Kidney capillary endothelial cell (primary cell): ENCODE results near the gene KDM3B.
"Not testable (repeated sequence)": the region's sequence is repeated elsewhere in the genome, so short reads cannot be mapped to it uniquely, and the experiment has no call there.

Experiments used
- DNase-seq: peaks from one replicate; pipeline ENCODE4 v3.0.0-alpha.2; 2018; ENCODE audit warnings: low spot score

Gene KDM3B

GRCh38 chr5:138351056-138351455 is 1.4 kb upstream of the KDM3B start:
- DNase-seq: no peak

DNA sequence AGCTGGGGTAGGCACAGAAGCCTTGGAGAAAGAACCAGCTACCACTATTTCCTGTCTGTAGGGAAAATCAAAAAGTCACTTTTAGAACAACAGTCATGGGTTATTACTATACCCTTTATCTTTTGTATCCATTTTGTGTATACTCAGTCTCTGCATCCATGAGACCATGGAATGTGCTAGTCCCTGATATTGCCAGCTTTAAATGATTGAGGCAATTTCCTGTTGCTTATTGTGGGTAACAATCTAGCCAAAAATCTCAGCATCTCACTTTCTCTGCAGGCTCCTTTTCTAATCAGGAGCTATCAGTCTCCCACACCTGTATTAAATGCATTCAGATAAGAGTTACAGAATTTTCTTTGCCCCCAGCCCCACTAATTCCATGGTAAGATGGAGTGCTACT is 968 bp upstream of the KDM3B start:
- DNase-seq: no peak

- DNase-seq: peak; percentile 50
Measured at GRCh38 chr5:138352722-138353559, 456 bp downstream of the KDM3B start.

GRCh38 chr5:138353560-138354080 is 1.1 kb downstream of the KDM3B start:
- DNase-seq: no peak

DNA sequence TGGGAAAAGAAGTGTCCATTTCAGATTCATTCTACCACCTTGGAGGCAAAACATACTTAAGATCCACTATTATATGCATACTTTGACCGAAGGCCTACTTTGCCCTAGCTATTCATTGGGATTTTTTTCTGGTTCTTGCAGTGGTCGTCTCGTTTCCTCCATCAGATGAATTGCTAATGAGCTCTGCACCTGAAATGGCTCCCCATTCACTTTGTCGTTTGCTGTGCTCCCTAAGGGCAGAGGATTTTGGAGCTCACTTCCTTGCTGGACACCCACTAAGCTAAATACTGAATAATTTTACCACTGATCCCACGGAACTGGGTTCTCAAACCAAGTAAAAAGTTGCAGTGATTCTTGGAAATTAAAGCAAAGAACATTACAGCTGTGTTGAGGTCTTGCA is 1.9 kb downstream of the KDM3B start:
- DNase-seq: no peak

DNA sequence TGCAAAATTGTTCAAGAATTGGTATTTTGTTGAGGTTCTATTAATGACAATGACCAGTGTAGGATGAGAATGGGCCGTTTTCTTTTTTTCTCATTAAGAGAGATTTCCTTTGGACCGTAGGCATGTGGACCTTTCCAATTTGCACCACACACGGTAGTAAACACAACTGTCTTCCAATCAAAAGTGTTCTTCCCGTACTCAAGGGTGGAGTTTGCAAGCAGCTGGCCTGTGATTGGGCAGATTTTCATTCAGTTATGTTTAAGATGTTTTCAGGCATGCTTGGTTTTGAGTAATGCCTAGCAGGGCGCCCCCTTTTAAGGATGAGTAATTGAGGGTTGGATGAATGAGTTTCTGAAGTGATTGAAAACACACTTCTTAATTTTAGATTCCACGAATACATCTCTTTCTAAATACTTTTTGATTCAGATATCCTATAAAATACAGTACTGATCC is 2.5 kb downstream of the KDM3B start:
- peak; percentile 55 for DNase-seq

DNA sequence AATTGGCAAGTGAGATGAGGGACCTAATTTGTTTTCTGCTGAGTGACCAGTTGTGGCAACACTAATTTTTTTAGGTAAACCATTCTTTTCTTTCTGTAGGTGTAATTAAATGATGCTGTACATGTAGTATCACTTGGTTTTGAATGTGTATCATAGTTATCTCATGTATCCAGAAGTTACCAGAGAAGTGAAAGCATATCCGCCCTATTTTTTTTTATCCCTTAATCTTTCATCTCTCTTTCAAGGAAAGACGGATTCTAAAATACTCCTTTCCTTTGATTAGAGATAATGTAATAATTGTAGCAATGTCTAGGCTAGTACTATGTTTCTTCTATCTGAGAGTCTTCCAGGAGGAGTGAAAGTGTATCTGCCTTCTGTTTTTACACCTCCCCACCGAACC is 7.1 kb downstream of the KDM3B start:
- no peak for DNase-seq

DNA sequence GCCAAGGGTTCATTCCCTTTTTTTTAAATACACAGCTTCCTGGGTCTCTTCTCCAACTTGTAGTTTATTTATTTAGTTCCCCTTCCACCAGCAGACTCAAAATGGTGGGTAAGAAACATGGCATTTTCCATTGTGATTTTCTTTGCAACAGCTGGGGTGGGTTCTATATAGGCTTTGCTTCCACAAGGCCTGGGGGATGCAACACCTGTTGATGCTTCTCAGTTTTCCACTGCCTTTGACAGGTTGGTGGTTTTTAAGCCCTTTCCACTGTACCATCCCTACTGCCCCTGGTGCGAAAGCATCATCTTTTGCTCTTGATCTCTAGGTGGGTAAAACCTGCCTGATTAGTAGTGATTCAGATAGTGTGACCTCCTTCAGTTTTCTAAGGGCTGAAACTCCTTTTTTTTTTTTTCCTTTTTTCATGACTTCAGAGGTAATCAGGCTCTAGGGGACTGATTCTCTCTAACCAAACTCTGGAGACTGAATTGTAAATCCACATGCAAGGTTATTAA is 8.5 kb downstream of the KDM3B start:
- DNase-seq: no peak

GRCh38 chr5:138364576-138364975 is 12.1 kb downstream of the KDM3B start:
- DNase-seq: no peak

DNA sequence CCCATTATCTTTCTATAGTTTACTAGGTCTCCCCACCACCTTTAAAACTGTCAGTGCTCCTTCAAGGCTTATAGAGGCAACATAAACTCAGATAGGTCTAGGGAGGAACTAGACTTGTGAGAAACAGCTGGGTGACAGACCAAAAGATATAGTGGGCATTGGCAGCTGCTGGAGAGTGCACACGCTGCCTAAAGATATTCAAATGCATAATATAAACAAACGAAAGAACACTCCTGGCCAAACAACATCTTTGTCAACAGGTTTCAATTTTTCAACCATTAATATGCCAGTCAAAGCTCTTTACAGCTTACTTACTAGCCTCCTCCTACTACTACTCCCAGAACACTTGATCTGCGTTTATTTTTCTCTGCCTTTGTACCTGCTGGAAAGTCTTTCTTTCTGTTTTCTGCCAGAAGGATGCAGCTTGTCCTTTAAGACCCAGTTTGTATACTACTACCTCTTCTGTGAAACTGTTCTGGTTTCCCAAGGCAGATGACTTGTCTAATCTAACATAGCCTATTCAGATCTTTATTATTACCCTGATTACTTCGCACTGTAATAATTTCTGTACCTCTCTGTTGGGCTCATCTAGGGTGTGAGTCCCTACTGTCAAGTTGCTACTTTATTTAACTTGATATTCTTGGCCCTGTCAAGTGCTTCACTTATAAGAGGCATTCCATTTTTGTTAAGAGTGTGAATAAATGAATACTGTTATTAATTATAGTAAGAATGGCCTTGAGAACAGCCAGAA is 14.3 kb downstream of the KDM3B start:
- no peak for DNase-seq

- DNase-seq: peak; percentile 36
Measured at GRCh38 chr5:138369261-138369660, 16.8 kb downstream of the KDM3B start.

DNA sequence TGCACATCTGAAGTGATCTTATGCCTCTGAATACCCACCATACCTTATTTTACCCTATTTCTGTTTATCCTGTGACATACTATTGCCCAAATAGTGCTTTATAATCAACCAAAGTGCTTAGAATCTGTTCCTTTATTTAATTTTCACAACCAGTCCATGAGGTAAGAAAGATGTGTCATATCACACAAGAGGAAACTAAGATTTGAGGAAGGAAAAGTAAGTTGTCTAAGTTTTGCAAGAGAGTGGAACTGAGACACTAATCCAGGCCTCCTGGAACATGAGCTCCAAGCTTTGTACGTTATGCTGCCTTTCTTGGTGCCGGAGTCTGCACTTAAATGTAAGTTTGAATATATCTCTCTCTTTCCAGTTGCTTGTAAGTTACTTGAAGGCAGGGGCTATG is 17.2 kb downstream of the KDM3B start:
- DNase-seq: peak; percentile 27

GRCh38 chr5:138370537-138370936 is 18.1 kb downstream of the KDM3B start:
- DNase-seq: peak; percentile 11

DNA sequence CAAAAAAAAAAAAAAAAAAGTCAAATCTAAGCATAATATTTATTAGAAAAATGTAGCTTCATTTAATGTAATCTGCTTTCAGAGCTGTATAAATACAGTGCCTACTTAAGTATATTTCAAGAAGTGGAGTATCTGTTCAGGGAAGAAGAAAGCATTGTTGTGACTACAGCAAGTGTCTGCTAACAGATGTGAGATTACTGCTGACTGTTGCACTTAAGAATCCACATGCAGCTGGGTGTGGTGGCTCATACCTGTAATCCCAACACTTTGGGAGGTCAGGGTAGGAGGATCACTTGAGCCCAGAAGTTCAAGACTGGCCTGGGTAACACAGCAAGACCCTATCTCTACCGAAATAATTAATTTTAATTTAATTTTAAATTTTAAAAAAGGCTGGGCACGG is 19.0 kb downstream of the KDM3B start:
- DNase-seq: no peak

GRCh38 chr5:138372225-138372624 is 19.7 kb downstream of the KDM3B start:
- no peak for DNase-seq

DNA sequence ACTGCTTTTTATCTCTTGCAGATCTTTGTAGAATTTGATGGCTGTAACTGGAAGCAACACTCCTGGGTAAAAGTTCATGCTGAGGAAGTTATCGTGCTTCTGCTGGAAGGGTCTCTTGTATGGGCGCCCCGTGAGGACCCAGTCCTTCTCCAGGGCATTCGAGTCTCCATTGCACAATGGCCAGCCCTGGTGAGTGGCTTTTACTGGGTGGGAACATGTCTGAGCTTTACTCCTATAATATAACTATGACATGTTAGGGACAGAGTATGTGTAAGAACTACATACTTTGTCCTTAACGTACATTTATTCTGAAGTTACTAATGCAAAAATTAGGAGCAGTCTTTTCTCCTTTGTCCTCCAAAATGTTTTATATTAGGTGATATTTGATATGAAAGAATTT is 20.2 kb downstream of the KDM3B start:
- DNase-seq: no peak

GRCh38 chr5:138382347-138382746 is 29.9 kb downstream of the KDM3B start:
- DNase-seq: no peak

- DNase-seq: no peak
Measured at GRCh38 chr5:138385660-138386059, 33.2 kb downstream of the KDM3B start.

GRCh38 chr5:138386290-138386689 is 33.8 kb downstream of the KDM3B start:
- no peak for DNase-seq

- DNase-seq: no peak
Measured at GRCh38 chr5:138389332-138389731, 36.8 kb downstream of the KDM3B start.

- not testable (repeated sequence) for DNase-seq
Measured at GRCh38 chr5:138389911-138390310, 37.4 kb downstream of the KDM3B start.

DNA sequence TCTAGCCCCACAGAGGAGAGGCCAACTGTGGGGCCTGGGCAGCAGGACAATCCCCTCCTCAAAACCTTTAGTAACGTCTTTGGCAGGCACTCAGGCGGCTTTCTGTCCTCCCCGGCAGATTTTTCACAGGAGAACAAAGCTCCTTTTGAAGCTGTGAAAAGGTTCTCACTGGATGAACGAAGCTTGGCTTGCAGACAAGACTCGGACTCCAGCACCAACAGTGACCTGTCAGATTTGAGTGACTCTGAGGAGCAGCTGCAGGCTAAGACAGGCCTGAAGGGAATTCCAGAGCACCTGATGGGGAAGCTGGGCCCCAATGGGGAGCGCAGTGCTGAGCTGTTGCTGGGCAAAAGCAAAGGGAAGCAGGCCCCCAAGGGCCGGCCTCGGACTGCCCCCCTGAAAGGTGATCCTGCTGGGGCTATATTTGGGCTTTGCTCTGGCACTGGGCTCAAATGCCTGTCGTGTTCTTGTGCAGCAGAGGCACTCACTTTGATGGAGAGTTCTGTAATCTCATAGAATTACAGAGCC is 39.4 kb downstream of the KDM3B start:
- no peak for DNase-seq

DNA sequence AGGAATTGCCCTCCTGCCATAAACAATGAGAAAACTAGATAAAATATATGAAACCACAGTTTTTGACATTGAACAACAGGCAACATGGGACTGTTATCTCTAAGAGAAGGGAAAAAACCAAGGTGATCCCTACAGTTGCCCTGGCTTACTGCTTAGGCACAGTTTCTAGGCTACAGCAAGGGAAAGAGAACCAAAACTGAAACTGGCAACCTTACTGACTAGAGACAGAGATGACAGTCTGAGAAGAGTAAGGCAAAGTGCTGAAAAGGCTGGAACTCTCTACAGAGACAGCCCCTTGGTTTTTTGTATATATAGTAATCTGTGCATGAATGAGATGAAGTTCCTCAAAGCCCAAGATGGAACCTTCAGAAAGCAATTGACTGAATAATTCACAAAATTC is 50.2 kb downstream of the KDM3B start:
- no peak for DNase-seq
